ENCODE measurements around the gene ANKRD10.

Gene ANKRD10

GRCh38 chr13:110881839-110882627 lies 32.8 kb downstream of the ANKRD10 start:
- H3K4me1 ChIP-seq (ENCODE audit: insufficient read depth, low read length), result no peaks in the 10 kb centered on the region
- no peaks in the 10 kb centered on the region for H3K9me3 ChIP-seq (ENCODE audit: low read length)
- no peak overlapping the region for H3K9ac ChIP-seq (ENCODE audit: low read length)
- no peaks in the 10 kb centered on the region for H3K27me3 ChIP-seq (ENCODE audit: control insufficient read depth in 1 of 2, insufficient read depth in 2 of 2, low read length in 2 of 2)
- no peak overlapping the region for H3K27ac ChIP-seq (ENCODE audit: low read depth, low read length)
- no peak overlapping the region for H3K4me3 ChIP-seq (ENCODE audit: low read depth in 1 of 2, low read length in 2 of 2)
- peaks cover 3% of the 10 kb centered on the region for H3K36me3 ChIP-seq (ENCODE audit: insufficient read depth, low read length)

GRCh38 chr13:110880627-110881026 lies 34.2 kb downstream of the ANKRD10 start:
- Histone ChIP-seq H3K4me3 (ENCODE audit: low read depth in 1 of 2, low read length in 2 of 2) (no peak overlapping the region), H3K9me3 (ENCODE audit: low read length) (no peaks in the 10 kb centered on the region), H3K4me1 (ENCODE audit: insufficient read depth, low read length) (no peaks in the 10 kb centered on the region), H3K27ac (ENCODE audit: low read depth, low read length) (no peak overlapping the region), H3K36me3 (ENCODE audit: insufficient read depth, low read length) (peaks cover 3% of the 10 kb centered on the region), H3K9ac (ENCODE audit: low read length) (no peak overlapping the region), H3K27me3 (ENCODE audit: control insufficient read depth in 1 of 2, insufficient read depth in 2 of 2, low read length in 2 of 2) (no peaks in the 10 kb centered on the region)

GRCh38 chr13:110879482-110879881 lies 35.4 kb downstream of the ANKRD10 start:
- Histone ChIP-seq H3K9ac (ENCODE audit: low read length) (no peak overlapping the region), H3K27me3 (ENCODE audit: control insufficient read depth in 1 of 2, insufficient read depth in 2 of 2, low read length in 2 of 2) (no peaks in the 10 kb centered on the region), H3K4me1 (ENCODE audit: insufficient read depth, low read length) (peaks cover 8% of the 10 kb centered on the region), H3K9me3 (ENCODE audit: low read length) (no peaks in the 10 kb centered on the region), H3K27ac (ENCODE audit: low read depth, low read length) (no peak overlapping the region), H3K36me3 (ENCODE audit: insufficient read depth, low read length) (peaks cover 3% of the 10 kb centered on the region), H3K4me3 (ENCODE audit: low read depth in 1 of 2, low read length in 2 of 2) (no peak overlapping the region)

GRCh38 chr13:110877737-110878258 lies 37.1 kb downstream of the ANKRD10 start:
- Histone ChIP-seq H3K36me3 (ENCODE audit: insufficient read depth, low read length) (peaks cover 3% of the 10 kb centered on the region), H3K9me3 (ENCODE audit: low read length) (no peaks in the 10 kb centered on the region), H3K27me3 (ENCODE audit: control insufficient read depth in 1 of 2, insufficient read depth in 2 of 2, low read length in 2 of 2) (no peaks in the 10 kb centered on the region), H3K9ac (ENCODE audit: low read length) (no peak overlapping the region), H3K4me1 (ENCODE audit: insufficient read depth, low read length) (peaks cover 14% of the 10 kb centered on the region), H3K27ac (ENCODE audit: low read depth, low read length) (no peak overlapping the region), H3K4me3 (ENCODE audit: low read depth in 1 of 2, low read length in 2 of 2) (no peak overlapping the region)

GRCh38 chr13:110876609-110877008 lies 38.3 kb downstream of the ANKRD10 start:
- no peaks in the 10 kb centered on the region for H3K9me3 ChIP-seq (ENCODE audit: low read length)
- peaks cover 14% of the 10 kb centered on the region for H3K4me1 ChIP-seq (ENCODE audit: insufficient read depth, low read length)
- no peaks in the 10 kb centered on the region for H3K27me3 ChIP-seq (ENCODE audit: control insufficient read depth in 1 of 2, insufficient read depth in 2 of 2, low read length in 2 of 2)
- no peaks in the 10 kb centered on the region for H3K36me3 ChIP-seq (ENCODE audit: insufficient read depth, low read length)
- no peak overlapping the region for H3K27ac ChIP-seq (ENCODE audit: low read depth, low read length)
- H3K4me3 ChIP-seq (ENCODE audit: low read depth in 1 of 2, low read length in 2 of 2), result no peak overlapping the region
- H3K9ac ChIP-seq (ENCODE audit: low read length), result no peak overlapping the region

- H3K4me3 ChIP-seq (ENCODE audit: low read depth in 1 of 2, low read length in 2 of 2), result peak overlapping the region; percentile 5 to 64
- H3K9me3 ChIP-seq (ENCODE audit: low read length), result no peaks in the 10 kb centered on the region
- no peak overlapping the region for H3K9ac ChIP-seq (ENCODE audit: low read length)
- no peaks in the 10 kb centered on the region for H3K36me3 ChIP-seq (ENCODE audit: insufficient read depth, low read length)
- H3K27ac ChIP-seq (ENCODE audit: low read depth, low read length), result no peak overlapping the region
- no peaks in the 10 kb centered on the region for H3K27me3 ChIP-seq (ENCODE audit: control insufficient read depth in 1 of 2, insufficient read depth in 2 of 2, low read length in 2 of 2)
- H3K4me1 ChIP-seq (ENCODE audit: insufficient read depth, low read length), result peaks cover 24% of the 10 kb centered on the region
Observed at GRCh38 chr13:110875241-110875640, 39.6 kb downstream of the ANKRD10 start.

GRCh38 chr13:110874508-110874960 lies 40.3 kb downstream of the ANKRD10 start:
- Histone ChIP-seq H3K27me3 (ENCODE audit: control insufficient read depth in 1 of 2, insufficient read depth in 2 of 2, low read length in 2 of 2) (no peaks in the 10 kb centered on the region), H3K36me3 (ENCODE audit: insufficient read depth, low read length) (no peaks in the 10 kb centered on the region), H3K9ac (ENCODE audit: low read length) (no peak overlapping the region), H3K9me3 (ENCODE audit: low read length) (no peaks in the 10 kb centered on the region), H3K4me3 (ENCODE audit: low read depth in 1 of 2, low read length in 2 of 2) (peak overlapping the region; percentile 5 to 64), H3K27ac (ENCODE audit: low read depth, low read length) (no peak overlapping the region), H3K4me1 (ENCODE audit: insufficient read depth, low read length) (peaks cover 24% of the 10 kb centered on the region)

- Histone ChIP-seq H3K27ac (ENCODE audit: low read depth, low read length) (no peak overlapping the region), H3K27me3 (ENCODE audit: control insufficient read depth in 1 of 2, insufficient read depth in 2 of 2, low read length in 2 of 2) (no peaks in the 10 kb centered on the region), H3K9ac (ENCODE audit: low read length) (no peak overlapping the region), H3K4me3 (ENCODE audit: low read depth in 1 of 2, low read length in 2 of 2) (peak overlapping the region in 1 of 2 donors; percentile 45), H3K4me1 (ENCODE audit: insufficient read depth, low read length) (peaks cover 28% of the 10 kb centered on the region), H3K9me3 (ENCODE audit: low read length) (no peaks in the 10 kb centered on the region), H3K36me3 (ENCODE audit: insufficient read depth, low read length) (no peaks in the 10 kb centered on the region)
Observed at GRCh38 chr13:110873639-110874507, 41.0 kb downstream of the ANKRD10 start.

- Histone ChIP-seq H3K27ac (ENCODE audit: low read depth, low read length) (no peak overlapping the region), H3K36me3 (ENCODE audit: insufficient read depth, low read length) (no peaks in the 10 kb centered on the region), H3K27me3 (ENCODE audit: control insufficient read depth in 1 of 2, insufficient read depth in 2 of 2, low read length in 2 of 2) (no peaks in the 10 kb centered on the region), H3K4me1 (ENCODE audit: insufficient read depth, low read length) (peaks cover 28% of the 10 kb centered on the region), H3K9me3 (ENCODE audit: low read length) (no peaks in the 10 kb centered on the region), H3K4me3 (ENCODE audit: low read depth in 1 of 2, low read length in 2 of 2) (no peak overlapping the region), H3K9ac (ENCODE audit: low read length) (no peak overlapping the region)
Observed at GRCh38 chr13:110872768-110873638, 41.9 kb downstream of the ANKRD10 start.

- no peak overlapping the region for H3K4me3 ChIP-seq (ENCODE audit: low read depth in 1 of 2, low read length in 2 of 2)
- H3K9me3 ChIP-seq (ENCODE audit: low read length), result no peaks in the 10 kb centered on the region
- H3K36me3 ChIP-seq (ENCODE audit: insufficient read depth, low read length), result no peaks in the 10 kb centered on the region
- no peak overlapping the region for H3K27ac ChIP-seq (ENCODE audit: low read depth, low read length)
- H3K9ac ChIP-seq (ENCODE audit: low read length), result no peak overlapping the region
- peaks cover 28% of the 10 kb centered on the region for H3K4me1 ChIP-seq (ENCODE audit: insufficient read depth, low read length)
- H3K27me3 ChIP-seq (ENCODE audit: control insufficient read depth in 1 of 2, insufficient read depth in 2 of 2, low read length in 2 of 2), result no peaks in the 10 kb centered on the region
Observed at GRCh38 chr13:110872034-110872767, 42.7 kb downstream of the ANKRD10 start.

Data from muscle layer of colon (tissue), 2 donors.